CD14-positive monocyte (primary cell): ENCODE results near the gene DGKB. TPM values are rescaled to one million over a fixed set of nuclear protein-coding genes. Genes with fewer than 3 reads are reported as not detected.

Experiments used
- DNase-seq, 3 donors: peaks; one replicate each; pipeline ENCODE4 v3.0.0-alpha.2; 2011 to 2022
- H2AFZ ChIP-seq: 2 replicates; pipeline ENCODE4 v1.6.0; 2012; ENCODE audit warnings: mild to moderate bottlenecking, low read depth, low read length, inconsistent platforms; ENCODE audit not compliant: insufficient read depth, poor library complexity, severe bottlenecking
- H3K27ac ChIP-seq, 2 donors: 1 replicate in 1 of 2; 2 replicates in 1 of 2; pipeline ENCODE4 v1.5.1; 2012 to 2013; ENCODE audit warnings: low read length in 2 of 2, control low read depth in 1 of 2, inconsistent platforms in 1 of 2, low read depth in 1 of 2, mild to moderate bottlenecking in 1 of 2
- H3K27me3 ChIP-seq, 2 donors: one replicate each; pipeline versions ENCODE4 v1.6.0 to v1.6.1; 2011 to 2013; ENCODE audit warnings: low read length in 2 of 2; ENCODE audit not compliant: control insufficient read depth in 2 of 2, insufficient read depth in 2 of 2
- H3K36me3 ChIP-seq, 2 donors: replicated peaks in 1 of 2; 1 replicate in 1 of 2; 2 replicates in 1 of 2; pipeline versions ENCODE4 v1.5.1 to v1.6.1; 2012 to 2013; ENCODE audit warnings: low read length in 2 of 2, control low read depth in 1 of 2, inconsistent platforms in 1 of 2, mild to moderate bottlenecking in 1 of 2; ENCODE audit not compliant: insufficient read depth in 2 of 2, control insufficient read depth in 1 of 2
- H3K4me1 ChIP-seq, 2 donors: 1 replicate in 1 of 2; 2 replicates in 1 of 2; pipeline versions ENCODE4 v1.5.1 to v1.6.1; 2012 to 2013; ENCODE audit warnings: low read length in 2 of 2, control low read depth in 1 of 2, inconsistent platforms in 1 of 2, mild to moderate bottlenecking in 1 of 2, moderate library complexity in 1 of 2; ENCODE audit not compliant: insufficient read depth in 2 of 2, control insufficient read depth in 1 of 2
- H3K4me2 ChIP-seq: replicated peaks from 2 replicates; pipeline ENCODE3; 2012; ENCODE audit warnings: low read length, moderate library complexity, mild to moderate bottlenecking; ENCODE audit not compliant: poor library complexity, severe bottlenecking; ENCODE audit errors: extremely low read depth
- H3K4me3 ChIP-seq, 3 experiments: fragments of 200-600 bp in 1 of 3; sonication (generic) in 1 of 3; replicated peaks in 1 of 3; 1 replicate in 2 of 3; 2 replicates in 1 of 3; pipeline ENCODE4 v1.5.1; 2011 to 2013; ENCODE audit warnings: low read length in 3 of 3, mild to moderate bottlenecking in 3 of 3, control low read depth in 2 of 3, low read depth in 2 of 3, inconsistent platforms in 1 of 3, moderate library complexity in 1 of 3
- H3K79me2 ChIP-seq: 2 replicates; pipeline ENCODE4 v1.6.0; 2012; ENCODE audit warnings: mild to moderate bottlenecking, control low read depth, inconsistent platforms, low read length, moderate library complexity; ENCODE audit not compliant: insufficient read depth
- H3K9ac ChIP-seq: 2 replicates; pipeline ENCODE4 v1.6.0; 2017; ENCODE audit warnings: low read length, mild to moderate bottlenecking; ENCODE audit not compliant: insufficient read depth, poor library complexity, severe bottlenecking
- H3K9me3 ChIP-seq, 2 donors: replicated peaks in 1 of 2; 1 replicate in 1 of 2; 2 replicates in 1 of 2; pipeline versions ENCODE4 v1.5.1 to v1.6.1; 2012 to 2013; ENCODE audit warnings: low read length in 2 of 2, control low read depth in 1 of 2; ENCODE audit not compliant: control insufficient read depth in 1 of 2, insufficient read depth in 1 of 2
- H4K20me1 ChIP-seq: 2 replicates; pipeline ENCODE4 v1.6.0; 2012; ENCODE audit warnings: mild to moderate bottlenecking, low read length, control low read depth, moderate library complexity; ENCODE audit not compliant: insufficient read depth
- H3K27ac Mint-ChIP-seq, 7 donors: one replicate each; pipeline ENCODE4 v1.8.0; 2020; ENCODE audit warnings: mild to moderate bottlenecking in 7 of 7, mixed read lengths in 7 of 7, moderate library complexity in 6 of 7, inconsistent platforms in 2 of 7
- H3K27me3 Mint-ChIP-seq, 3 donors: one replicate each; pipeline ENCODE4 v1.8.0; 2021 to 2022; ENCODE audit warnings: low read depth in 3 of 3, mild to moderate bottlenecking in 3 of 3, mixed read lengths in 3 of 3, moderate library complexity in 3 of 3, inconsistent platforms in 1 of 3
- H3K36me3 Mint-ChIP-seq, 2 donors: one replicate each; pipeline ENCODE4 v1.8.0; 2020; ENCODE audit warnings: mixed read lengths in 2 of 2, inconsistent platforms in 1 of 2, mild to moderate bottlenecking in 1 of 2
- H3K4me1 Mint-ChIP-seq: one replicate; pipeline ENCODE4 v1.8.0; 2020; ENCODE audit warnings: mild to moderate bottlenecking, mixed read lengths
- H3K4me3 Mint-ChIP-seq, 2 donors: one replicate each; pipeline ENCODE4 v1.8.0; 2020; ENCODE audit warnings: mild to moderate bottlenecking in 2 of 2, mixed read lengths in 2 of 2, moderate library complexity in 1 of 2
- H3K9me3 Mint-ChIP-seq, 7 donors: one replicate each; pipeline ENCODE4 v1.8.0; 2020 to 2022; ENCODE audit warnings: mixed read lengths in 7 of 7, mild to moderate bottlenecking in 6 of 7, moderate library complexity in 6 of 7, inconsistent platforms in 2 of 7
- whole genome bisulfite sequencing: methylation state at CpG from one replicate; pipeline ENCODE4 v1.1.5; 2013; ENCODE audit warnings: missing lambda C conversion rate; ENCODE audit not compliant: insufficient coverage; 5-methylcytosine and 5-hydroxymethylcytosine counted together
- intact Hi-C, 2 donors: fragments of 100-400 bp; cut with micrococcal nuclease; formaldehyde crosslinking; loops; one replicate each; pipeline versions ENCODE4 v1.15.0 to v1.15.1; 2023
- polyA plus RNA-seq, 3 donors: library from polyadenylated mRNA; depleted of rRNA in 1 of 3; unstranded in 2 of 3; stranded (reverse) in 1 of 3; fragments of 300-500 nt in 2 of 3; fragments of >200 nt in 1 of 3; fragmentation: Illumina TruSeq in 2 of 3; gene quantifications; 1 replicate in 2 of 3; 2 replicates in 1 of 3; pipeline ENCODE4 v1.2.3, GENCODE V29; 2012 to 2021
- TF ChIP-seq, protein P1 (sequence below): fragments of 200-600 bp; IDR thresholded peaks from one replicate; pipeline ENCODE4 v1.8.0; 2022; ENCODE audit warnings: antibody characterized with exemption, mild to moderate bottlenecking

The DGKB gene
- polyA plus RNA-seq, 3 donors = not detected

DNA sequence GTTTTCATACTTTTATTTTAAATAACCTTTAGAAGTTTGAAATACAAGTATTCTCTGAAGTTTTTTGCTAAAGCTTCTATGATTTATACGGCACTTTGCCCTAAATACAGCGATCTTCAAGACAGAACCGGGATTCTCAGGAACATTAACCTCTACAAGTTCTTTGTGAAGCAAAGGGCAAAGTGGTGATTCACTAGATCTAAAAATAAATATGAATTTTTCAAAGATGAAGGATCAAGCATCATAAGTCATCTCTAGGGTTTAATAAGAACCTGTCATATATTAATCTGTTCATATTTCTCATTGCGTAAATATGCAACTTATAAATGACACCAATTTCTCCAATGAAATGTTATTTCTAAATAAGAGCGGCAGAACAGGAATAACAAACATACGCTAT, 30.7 kb downstream of the DGKB start:
- Histone ChIP-seq H2AFZ (no peak overlapping the region), H3K4me3 (no peak overlapping the region), H3K79me2 (no peaks in the 10 kb centered on the region), H3K36me3 (no peaks in the 10 kb centered on the region), H3K4me2 (no peak overlapping the region), H4K20me1 (no peaks in the 10 kb centered on the region), H3K27ac (no peak overlapping the region), H3K27me3 (no peaks in the 10 kb centered on the region), H3K9ac (no peak overlapping the region), H3K9me3 (peaks cover 4 to 6% of the 10 kb centered on the region in 2 donors), H3K4me1 (no peaks in the 10 kb centered on the region)
- TF ChIP-seq, protein P1, sequence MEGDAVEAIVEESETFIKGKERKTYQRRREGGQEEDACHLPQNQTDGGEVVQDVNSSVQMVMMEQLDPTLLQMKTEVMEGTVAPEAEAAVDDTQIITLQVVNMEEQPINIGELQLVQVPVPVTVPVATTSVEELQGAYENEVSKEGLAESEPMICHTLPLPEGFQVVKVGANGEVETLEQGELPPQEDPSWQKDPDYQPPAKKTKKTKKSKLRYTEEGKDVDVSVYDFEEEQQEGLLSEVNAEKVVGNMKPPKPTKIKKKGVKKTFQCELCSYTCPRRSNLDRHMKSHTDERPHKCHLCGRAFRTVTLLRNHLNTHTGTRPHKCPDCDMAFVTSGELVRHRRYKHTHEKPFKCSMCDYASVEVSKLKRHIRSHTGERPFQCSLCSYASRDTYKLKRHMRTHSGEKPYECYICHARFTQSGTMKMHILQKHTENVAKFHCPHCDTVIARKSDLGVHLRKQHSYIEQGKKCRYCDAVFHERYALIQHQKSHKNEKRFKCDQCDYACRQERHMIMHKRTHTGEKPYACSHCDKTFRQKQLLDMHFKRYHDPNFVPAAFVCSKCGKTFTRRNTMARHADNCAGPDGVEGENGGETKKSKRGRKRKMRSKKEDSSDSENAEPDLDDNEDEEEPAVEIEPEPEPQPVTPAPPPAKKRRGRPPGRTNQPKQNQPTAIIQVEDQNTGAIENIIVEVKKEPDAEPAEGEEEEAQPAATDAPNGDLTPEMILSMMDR = no peak
- H3K4me3 Mint-ChIP-seq = no peak overlapping the region
- no peak for DNase-seq
- WGBS = 100% methylated on average over 1 of the region's 6 CpGs
- H3K27ac Mint-ChIP-seq = no peak overlapping the region
- H3K27me3 Mint-ChIP-seq = no peaks in the 10 kb centered on the region
- no peaks in the 10 kb centered on the region for H3K36me3 Mint-ChIP-seq
- intact Hi-C loops = no loop called here
- peaks cover 0 to 4% (median 2%) of the 10 kb centered on the region in 7 donors for H3K9me3 Mint-ChIP-seq
- H3K4me1 Mint-ChIP-seq = no peaks in the 10 kb centered on the region

DNA sequence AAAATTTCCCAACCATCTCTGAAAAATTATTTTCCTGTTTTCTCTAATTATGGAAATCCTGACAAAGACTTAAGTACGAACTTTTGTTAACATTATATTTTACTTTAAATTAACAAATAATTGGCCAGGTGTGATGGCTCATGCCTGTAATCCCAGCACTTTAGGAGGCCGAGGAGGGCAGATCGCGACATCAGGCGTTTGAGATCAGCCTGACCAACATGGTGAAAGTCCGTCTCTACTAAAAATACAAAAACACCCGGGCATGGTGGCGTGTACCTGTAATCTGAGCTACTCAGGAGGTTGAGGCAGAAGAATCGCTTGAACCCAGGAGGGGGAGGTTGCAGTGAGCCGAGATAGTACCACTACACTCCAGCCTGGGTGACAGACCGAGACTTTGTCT, 32.2 kb downstream of the DGKB start:
- Histone ChIP-seq H3K27ac (no peak overlapping the region), H3K79me2 (no peaks in the 10 kb centered on the region), H4K20me1 (no peaks in the 10 kb centered on the region), H3K27me3 (no peaks in the 10 kb centered on the region), H3K9ac (no peak overlapping the region), H3K4me1 (no peaks in the 10 kb centered on the region), H3K9me3 (peaks cover under 1 to 3% of the 10 kb centered on the region in 2 donors), H3K4me2 (no peak overlapping the region), H2AFZ (no peak overlapping the region), H3K36me3 (no peaks in the 10 kb centered on the region), H3K4me3 (no peak overlapping the region)
- DNase-seq = no peak
- TF ChIP-seq, protein P1 = no peak
- Mint-ChIP-seq H3K27me3 (no peaks in the 10 kb centered on the region), H3K4me1 (no peaks in the 10 kb centered on the region), H3K9me3 (peaks cover 0 to 4% (median 2%) of the 10 kb centered on the region in 7 donors), H3K4me3 (no peak overlapping the region), H3K36me3 (no peaks in the 10 kb centered on the region), H3K27ac (no peak overlapping the region)
- intact Hi-C loops = no loop called here
- 92% methylated on average over 2 of the region's 11 CpGs for WGBS
